T-helper 1 cell treated with Interleukin-12 subunit alpha and Interleukin-12 subunit beta and Interleukin-4 antibody, amounts not matched to agents 30 μg/mL and 1 μg/mL, for 36 hours (primary cell): Measurements from ENCODE around the gene ODAD3.
"Not testable (repeated sequence)": the region's sequence is repeated elsewhere in the genome, so short reads cannot be mapped to it uniquely, and the experiment has no call there.

Experiments
- H3K27ac Mint-ChIP-seq: one replicate; pipeline ENCODE4 v1.8.0; 2021; ENCODE audit warnings: mild to moderate bottlenecking, mixed read lengths
- H3K27me3 Mint-ChIP-seq: one replicate; pipeline ENCODE4 v1.8.0; 2021; ENCODE audit warnings: low read depth, mixed read lengths
- H3K36me3 Mint-ChIP-seq: one replicate; pipeline ENCODE4 v1.8.0; 2021; ENCODE audit warnings: low read depth, mixed read lengths
- H3K4me1 Mint-ChIP-seq: one replicate; pipeline ENCODE4 v1.8.0; 2021; ENCODE audit warnings: low read depth, mixed read lengths
- H3K4me3 Mint-ChIP-seq: one replicate; pipeline ENCODE4 v1.8.0; 2021; ENCODE audit warnings: mild to moderate bottlenecking, moderate library complexity, mixed read lengths
- H3K9me3 Mint-ChIP-seq: one replicate; pipeline ENCODE4 v1.8.0; 2021; ENCODE audit warnings: mixed read lengths

Gene ODAD3

DNA sequence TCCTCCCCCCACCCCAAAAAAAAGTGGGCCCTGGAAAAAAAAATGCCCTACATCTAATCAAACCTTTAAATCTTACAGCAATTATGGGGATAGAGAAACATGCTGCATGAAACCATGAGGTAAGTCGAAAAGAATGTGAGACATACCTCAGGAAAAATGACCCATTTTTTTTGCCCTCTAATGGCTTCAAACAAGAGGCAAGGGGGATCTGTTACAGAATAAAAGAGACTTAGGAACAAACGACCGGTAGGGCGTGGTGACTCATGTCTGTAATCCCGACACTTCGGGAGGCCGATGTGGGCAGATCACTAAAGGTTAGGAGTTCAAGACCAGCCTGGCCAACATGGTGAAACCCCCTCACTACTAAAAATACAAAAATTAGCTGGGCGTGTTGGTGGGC is 24.2 kb downstream of the ODAD3 start:
- Mint-ChIP-seq H3K9me3 (no peaks in the 10 kb centered on the region), H3K27me3 (peaks cover 18% of the 10 kb centered on the region), H3K4me1 (no peaks in the 10 kb centered on the region), H3K27ac (no peak overlapping the region), H3K36me3 (no peaks in the 10 kb centered on the region), H3K4me3 (no peak overlapping the region)

DNA sequence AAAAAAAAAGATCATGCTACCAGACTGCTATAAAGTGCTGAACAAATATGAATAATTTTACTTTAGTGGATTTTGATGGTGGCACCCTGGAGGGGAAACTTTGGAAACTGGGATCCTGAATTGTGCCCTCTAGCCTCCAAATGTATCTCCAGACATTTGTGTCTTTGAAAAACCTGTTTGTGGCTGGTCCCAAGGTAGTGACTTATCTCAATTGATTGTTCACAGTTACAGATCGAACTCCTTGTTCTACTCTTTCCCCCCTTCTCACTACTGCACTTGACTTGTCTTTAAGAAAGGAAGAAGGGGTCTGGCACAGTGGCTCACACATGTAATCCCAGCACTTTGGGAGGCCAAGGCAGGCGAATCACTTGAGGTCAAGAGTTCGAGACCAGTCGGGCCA is 26.3 kb downstream of the ODAD3 start:
- Mint-ChIP-seq H3K27me3 (peaks cover 10% of the 10 kb centered on the region), H3K9me3 (no peaks in the 10 kb centered on the region), H3K4me3 (no peak overlapping the region), H3K36me3 (no peaks in the 10 kb centered on the region), H3K4me1 (no peaks in the 10 kb centered on the region), H3K27ac (no peak overlapping the region)

DNA sequence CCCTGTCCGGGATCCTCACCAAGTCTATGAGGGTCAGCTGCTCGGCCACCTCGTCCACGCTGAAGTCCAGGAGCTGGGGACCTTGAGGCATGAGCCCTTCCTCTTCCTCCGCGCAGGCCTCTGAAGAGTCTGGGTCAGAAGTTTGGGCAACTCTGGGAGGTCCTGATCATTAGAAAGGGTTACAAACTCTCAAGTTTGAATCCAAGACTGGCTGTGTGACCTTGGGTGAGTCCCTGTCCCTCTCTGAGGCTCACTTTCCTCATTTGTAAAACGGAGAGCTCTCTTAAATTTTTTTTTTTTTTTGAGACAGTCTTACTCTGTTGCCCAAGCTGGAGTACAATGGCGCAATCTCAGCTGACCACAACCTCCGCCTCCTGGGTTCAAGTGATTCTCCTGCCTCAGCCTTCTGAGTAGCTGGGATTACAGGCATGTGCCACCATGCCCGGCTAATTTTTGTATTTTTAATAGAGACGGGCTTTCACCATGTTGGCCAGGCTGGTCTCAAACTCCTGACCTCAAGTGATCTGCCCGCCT is 28.2 kb downstream of the ODAD3 start:
- not testable (repeated sequence) for H3K4me1 Mint-ChIP-seq, H3K36me3 Mint-ChIP-seq, H3K4me3 Mint-ChIP-seq, H3K27ac Mint-ChIP-seq, H3K9me3 Mint-ChIP-seq, H3K27me3 Mint-ChIP-seq

DNA sequence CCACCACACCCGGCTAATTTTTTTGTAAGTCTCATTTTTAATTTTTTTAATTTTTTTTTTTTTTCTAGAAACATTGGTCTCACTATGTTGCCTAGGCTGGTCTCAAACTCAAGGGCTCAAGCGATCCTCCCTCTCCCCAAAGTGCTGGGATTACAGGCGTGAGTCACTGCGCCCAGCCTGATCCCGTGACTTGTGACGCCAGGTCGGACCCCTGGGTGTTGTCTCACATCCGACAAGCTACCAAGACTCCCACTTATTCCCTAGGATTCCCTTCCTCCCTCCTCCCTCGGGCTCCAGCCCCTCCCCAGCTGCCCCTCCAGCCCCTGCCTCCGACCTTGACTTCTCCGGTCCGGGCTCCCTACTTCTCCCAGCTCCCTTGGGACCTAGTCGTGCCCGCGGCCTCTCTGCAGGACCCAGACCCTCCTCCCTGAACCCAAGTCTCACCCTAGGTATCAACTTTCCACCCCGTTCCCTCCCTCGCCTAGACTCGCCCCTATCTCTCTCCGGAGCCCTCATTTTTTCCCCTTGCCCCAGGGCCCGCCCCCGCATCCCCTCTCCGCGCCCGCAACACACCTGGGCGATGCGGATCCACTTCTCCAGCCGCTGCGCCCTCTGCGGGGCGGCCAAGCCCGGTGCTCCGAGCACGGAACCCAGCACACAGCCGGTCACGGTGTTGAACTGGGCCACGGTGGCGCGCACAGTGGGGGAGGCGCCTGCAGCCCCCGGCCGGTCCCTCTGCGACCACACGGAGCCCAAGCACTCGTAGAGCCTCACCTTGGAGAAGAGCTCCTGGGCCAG is 28.9 kb downstream of the ODAD3 start:
- no peak overlapping the region for H3K27ac Mint-ChIP-seq
- no peaks in the 10 kb centered on the region for H3K36me3 Mint-ChIP-seq
- H3K4me1 Mint-ChIP-seq = no peaks in the 10 kb centered on the region
- no peak overlapping the region for H3K4me3 Mint-ChIP-seq
- H3K9me3 Mint-ChIP-seq = no peaks in the 10 kb centered on the region
- peaks cover 10% of the 10 kb centered on the region for H3K27me3 Mint-ChIP-seq

DNA sequence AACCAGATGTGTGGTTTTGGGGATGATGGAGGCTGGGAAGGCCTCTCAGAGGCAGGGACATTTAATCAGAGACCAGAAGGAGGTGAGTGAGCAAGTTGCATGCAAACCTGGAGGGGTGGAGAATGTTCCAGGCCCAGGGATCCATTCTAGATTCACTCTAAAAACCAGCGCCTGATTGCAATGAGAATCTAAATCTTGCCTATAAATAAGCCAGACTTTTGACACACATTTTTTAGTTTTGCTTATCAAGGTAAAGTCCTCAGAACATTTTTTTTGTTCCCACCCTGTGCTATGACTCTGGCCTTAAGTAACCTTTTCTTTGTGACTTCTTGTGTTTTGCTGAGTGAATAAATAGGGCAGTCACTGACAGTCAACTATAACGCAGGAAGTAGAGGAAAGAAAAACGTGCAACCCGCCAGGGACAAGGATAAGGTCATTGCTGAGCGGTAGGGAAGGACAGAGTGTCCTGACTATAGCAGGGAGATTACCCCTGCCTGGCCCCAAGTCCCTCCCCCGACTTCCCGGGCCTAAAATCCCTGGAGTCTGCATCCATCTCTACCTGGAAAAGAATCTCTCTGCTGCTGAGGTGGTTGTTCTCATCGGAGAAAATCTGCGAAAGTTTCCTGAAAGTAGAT is 30.2 kb downstream of the ODAD3 start:
- H3K4me3 Mint-ChIP-seq = no peak overlapping the region
- no peak overlapping the region for H3K27ac Mint-ChIP-seq
- H3K4me1 Mint-ChIP-seq = no peaks in the 10 kb centered on the region

DNA sequence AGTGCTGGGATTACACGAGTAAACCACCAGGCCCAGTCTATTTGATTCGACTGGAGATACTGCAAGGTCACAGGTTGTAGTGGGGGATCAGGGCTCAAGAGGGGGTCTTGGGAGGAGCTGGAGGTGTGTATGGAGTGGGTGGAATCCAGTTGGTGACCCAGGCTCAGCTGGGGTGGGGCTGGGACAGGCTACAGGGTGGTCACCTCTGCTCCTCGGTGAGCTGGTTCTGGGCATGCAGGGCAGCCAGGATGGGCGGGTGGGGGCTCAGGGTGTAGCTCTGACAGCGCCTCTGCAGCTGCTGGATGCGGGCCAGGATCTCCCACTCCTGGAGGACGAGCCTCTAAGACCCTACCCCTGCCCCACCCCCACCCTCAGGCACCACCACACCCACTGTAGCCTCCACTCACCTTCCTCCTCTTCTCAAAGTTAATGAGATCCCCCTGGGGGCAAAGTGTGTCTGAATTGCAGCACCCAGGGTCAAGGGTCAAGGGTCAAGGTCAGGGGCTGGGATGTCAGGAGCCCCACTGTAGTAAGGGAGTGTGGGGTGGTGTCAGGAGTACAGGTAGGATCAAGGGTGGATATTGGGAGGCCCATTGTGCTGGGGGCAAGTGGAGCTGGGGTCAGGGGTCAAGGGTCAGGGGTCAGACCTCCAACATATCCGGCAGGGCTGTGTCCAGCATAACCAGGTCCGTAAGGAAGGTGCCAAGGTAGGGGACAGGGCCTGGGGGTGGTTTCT is 32.9 kb downstream of the ODAD3 start:
- no peaks in the 10 kb centered on the region for H3K36me3 Mint-ChIP-seq
- no peak overlapping the region for H3K27ac Mint-ChIP-seq
- H3K9me3 Mint-ChIP-seq = no peaks in the 10 kb centered on the region
- H3K4me3 Mint-ChIP-seq = no peak overlapping the region
- peaks cover under 1% of the 10 kb centered on the region for H3K27me3 Mint-ChIP-seq
- H3K4me1 Mint-ChIP-seq = no peaks in the 10 kb centered on the region

More for the DNA sequence above, 30.2 kb downstream of the ODAD3 start:
- Mint-ChIP-seq H3K27me3 (peaks cover 5% of the 10 kb centered on the region), H3K36me3 (no peaks in the 10 kb centered on the region), H3K9me3 (no peaks in the 10 kb centered on the region)

DNA sequence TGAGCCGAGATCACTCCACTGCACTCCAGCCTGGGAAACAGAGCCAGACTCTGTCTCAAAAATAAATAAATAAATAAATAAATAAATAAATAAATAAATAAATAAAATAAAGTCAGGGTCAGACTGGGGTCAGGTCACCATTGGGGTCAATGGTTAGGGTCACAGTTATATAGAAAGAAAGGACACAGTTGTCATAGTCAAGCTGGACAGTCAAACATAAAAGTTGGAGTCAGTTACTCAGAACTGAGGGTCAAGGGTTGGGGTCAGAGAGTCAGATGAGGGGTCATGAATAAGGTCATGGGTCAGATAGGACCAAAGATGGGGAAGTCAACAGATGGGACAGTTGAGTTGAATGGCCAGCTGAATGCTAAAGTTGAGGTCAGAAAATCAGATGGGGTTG is 34.1 kb downstream of the ODAD3 start:
- H3K4me1 Mint-ChIP-seq = no peaks in the 10 kb centered on the region
- no peak overlapping the region for H3K27ac Mint-ChIP-seq
- no peaks in the 10 kb centered on the region for H3K27me3 Mint-ChIP-seq
- no peaks in the 10 kb centered on the region for H3K9me3 Mint-ChIP-seq
- H3K36me3 Mint-ChIP-seq = no peaks in the 10 kb centered on the region
- no peak overlapping the region for H3K4me3 Mint-ChIP-seq

DNA sequence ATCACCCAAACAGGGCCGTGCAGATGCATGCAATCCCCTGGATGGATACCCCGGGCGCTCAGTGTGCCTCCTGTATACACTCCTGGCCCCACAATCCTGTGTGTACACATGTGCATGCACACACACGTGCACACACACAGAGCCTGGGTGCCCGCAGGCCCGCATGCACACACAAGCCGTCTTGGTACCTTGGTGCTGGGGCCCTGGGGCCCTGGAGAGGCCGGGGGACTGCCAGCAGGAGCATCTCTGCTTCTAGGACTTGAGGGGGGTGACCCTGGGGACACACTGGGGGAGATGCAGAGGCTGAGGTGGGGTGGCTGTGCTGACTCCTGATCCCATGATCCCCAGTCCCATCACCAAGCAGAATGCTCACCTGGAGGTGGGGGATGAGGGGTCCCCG is 35.3 kb downstream of the ODAD3 start:
- Mint-ChIP-seq H3K4me3 (no peak overlapping the region), H3K27ac (no peak overlapping the region), H3K36me3 (no peaks in the 10 kb centered on the region), H3K27me3 (peaks cover 5% of the 10 kb centered on the region), H3K4me1 (no peaks in the 10 kb centered on the region), H3K9me3 (no peaks in the 10 kb centered on the region)

DNA sequence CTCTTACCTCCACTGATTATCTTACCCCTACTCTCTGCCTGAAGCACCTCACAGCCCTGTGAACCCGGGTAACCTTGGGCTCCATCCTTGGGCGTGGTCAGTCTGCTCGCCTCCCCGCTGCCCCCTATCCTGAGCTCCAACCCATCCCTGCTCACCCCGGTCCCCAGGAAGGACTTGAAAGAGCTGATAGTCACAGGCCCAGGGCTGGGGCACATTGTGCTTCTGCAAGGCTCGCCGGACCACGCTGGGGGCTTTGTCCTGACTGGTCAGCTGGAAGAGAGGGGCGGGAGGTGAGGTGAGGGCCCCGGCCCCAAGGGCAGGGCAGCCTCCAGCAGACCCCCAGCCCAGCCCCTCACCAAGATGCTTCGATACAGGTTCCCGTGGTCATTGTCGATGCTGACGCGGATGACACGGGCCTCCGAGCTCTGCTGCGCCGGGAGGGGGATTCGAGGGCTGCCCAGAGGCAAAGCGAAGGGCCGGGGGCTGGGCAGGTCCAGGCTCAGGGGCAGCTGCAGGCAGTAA is 37.8 kb downstream of the ODAD3 start:
- H3K27me3 Mint-ChIP-seq = peaks cover 16% of the 10 kb centered on the region
- no peak overlapping the region for H3K4me3 Mint-ChIP-seq
- H3K4me1 Mint-ChIP-seq = peaks cover 5% of the 10 kb centered on the region
- H3K36me3 Mint-ChIP-seq = no peaks in the 10 kb centered on the region
- no peak overlapping the region for H3K27ac Mint-ChIP-seq
- no peaks in the 10 kb centered on the region for H3K9me3 Mint-ChIP-seq

DNA sequence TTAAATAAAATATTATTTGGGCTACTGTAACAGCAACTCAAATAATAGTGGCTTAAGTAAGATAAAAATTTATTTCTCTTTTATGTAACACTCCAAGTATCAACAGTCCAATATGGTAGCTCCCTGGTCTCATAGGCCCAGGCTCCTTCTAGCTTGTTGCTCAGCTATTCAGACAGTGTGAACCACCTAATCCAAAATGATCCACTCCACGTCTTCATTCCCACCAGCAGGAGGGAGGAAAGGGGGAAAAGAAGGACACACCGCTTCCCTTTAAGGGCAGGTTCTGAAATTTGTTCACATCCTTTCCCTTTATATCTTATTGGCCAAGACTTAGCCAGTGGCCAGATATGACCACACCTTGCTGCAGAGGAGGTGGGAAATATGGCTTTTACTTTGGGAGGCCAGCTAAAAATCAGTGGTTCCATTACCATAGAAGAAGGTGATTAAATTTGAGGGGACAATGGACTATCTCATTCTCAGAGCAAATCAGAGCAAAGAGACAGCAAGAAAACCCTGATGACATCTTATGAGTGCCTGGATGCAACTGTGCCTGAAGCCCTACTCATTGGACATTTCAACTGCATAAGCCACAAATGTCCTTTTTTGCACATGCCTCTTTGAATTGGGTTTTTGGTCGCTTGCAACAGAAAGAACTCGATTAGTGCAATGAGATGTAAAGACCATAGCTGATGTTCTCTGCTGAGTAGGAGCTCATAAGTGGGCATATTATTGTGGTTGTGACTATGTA is 43.8 kb downstream of the ODAD3 start:
- peaks cover 3% of the 10 kb centered on the region for H3K9me3 Mint-ChIP-seq
- peaks cover 16% of the 10 kb centered on the region for H3K27me3 Mint-ChIP-seq
- peaks cover 5% of the 10 kb centered on the region for H3K4me1 Mint-ChIP-seq
- no peak overlapping the region for H3K4me3 Mint-ChIP-seq
- H3K36me3 Mint-ChIP-seq = no peaks in the 10 kb centered on the region
- no peak overlapping the region for H3K27ac Mint-ChIP-seq

DNA sequence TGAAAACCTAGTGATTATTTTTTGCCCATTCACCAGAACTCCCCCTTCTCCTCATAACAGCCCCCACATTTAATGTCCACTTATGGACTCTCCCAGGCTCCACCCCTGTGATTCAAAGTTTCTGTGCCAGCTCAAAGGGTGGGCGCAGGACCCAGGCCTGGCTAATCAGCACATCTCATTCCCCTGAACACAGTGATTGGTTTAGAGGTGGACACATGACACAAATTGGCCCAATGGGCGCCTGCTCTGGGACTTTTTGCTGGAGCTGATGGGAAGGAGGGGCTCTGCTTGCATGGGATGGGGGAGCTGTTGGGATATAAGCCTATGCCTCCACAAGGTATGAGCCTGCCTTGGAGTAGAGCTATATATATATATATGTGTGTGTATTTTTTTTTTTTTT is 44.6 kb downstream of the ODAD3 start:
- H3K36me3 Mint-ChIP-seq = no peaks in the 10 kb centered on the region
- H3K27me3 Mint-ChIP-seq = peaks cover 14% of the 10 kb centered on the region
- H3K27ac Mint-ChIP-seq = no peak overlapping the region
- H3K4me1 Mint-ChIP-seq = peaks cover 5% of the 10 kb centered on the region
- no peak overlapping the region for H3K4me3 Mint-ChIP-seq
- peaks cover 3% of the 10 kb centered on the region for H3K9me3 Mint-ChIP-seq

DNA sequence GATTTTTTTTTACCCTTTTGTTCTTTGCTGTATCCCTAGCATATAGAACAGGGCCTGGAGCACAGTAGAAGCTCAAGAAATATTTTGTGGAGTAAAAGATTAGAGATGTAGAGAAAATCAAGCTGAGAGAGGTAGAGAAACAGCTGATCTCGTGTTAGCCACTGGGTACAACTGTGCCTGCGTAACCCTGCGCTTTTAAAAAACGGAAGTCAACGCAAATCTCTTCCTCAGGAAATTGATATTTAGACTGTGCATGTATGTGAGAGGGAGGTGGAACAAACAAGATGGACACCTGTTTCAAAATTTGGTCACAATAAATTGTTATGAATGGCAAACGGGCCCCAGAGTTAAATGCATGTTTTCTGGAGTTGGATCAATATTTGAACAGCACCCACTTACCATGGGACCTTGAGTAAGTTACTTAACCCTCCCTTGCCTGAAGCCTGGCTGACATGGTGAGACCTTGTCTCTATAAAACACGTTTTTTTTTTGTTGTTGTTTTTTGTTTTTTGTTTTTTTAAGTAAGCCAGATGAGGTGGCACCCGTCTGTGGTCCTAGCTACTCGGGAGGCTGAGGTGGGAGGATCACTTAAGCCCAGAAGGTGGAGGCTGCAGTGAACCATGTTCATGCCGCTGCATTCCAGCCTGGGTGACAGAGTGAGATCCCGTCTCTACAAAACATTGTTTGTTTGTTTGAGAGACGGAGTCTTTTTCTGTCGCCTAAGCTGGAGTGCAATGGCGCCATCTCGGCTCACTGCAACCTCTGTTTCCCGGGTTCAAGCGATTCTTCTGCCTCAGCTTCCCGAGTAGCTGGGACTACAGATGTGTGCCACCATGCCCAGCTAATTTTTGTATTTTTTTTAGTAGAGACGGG is 47.5 kb downstream of the ODAD3 start:
- H3K27ac Mint-ChIP-seq = no peak overlapping the region

DNA sequence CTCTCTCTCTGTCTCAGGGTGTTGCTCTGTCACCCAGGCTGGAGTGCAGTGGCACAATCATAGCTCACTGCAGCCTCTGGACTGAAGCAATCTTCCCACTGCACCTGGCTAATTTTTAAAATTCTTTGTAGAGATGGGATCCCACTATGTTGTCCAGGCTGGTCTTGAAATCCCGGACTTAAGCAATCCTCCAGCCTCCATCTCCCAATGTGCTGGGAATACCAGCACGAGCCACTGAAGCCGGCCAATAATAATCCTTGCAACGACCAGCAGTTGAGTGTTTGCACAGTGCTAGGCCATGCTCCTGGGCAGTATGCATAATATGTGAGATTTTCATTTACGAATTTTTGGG is 50.2 kb downstream of the ODAD3 start:
- Mint-ChIP-seq H3K27me3 (peaks cover 26% of the 10 kb centered on the region), H3K36me3 (peaks cover 3% of the 10 kb centered on the region), H3K4me3 (no peak overlapping the region), H3K27ac (no peak overlapping the region), H3K4me1 (peaks cover 20% of the 10 kb centered on the region), H3K9me3 (no peaks in the 10 kb centered on the region)

More for the DNA sequence above, 47.5 kb downstream of the ODAD3 start:
- Mint-ChIP-seq H3K27me3 (peaks cover 18% of the 10 kb centered on the region), H3K4me1 (peaks cover 5% of the 10 kb centered on the region), H3K36me3 (no peaks in the 10 kb centered on the region), H3K9me3 (peaks cover 3% of the 10 kb centered on the region), H3K4me3 (no peak overlapping the region)
